Measurements from ENCODE around the gene CYP39A1.

DNA sequence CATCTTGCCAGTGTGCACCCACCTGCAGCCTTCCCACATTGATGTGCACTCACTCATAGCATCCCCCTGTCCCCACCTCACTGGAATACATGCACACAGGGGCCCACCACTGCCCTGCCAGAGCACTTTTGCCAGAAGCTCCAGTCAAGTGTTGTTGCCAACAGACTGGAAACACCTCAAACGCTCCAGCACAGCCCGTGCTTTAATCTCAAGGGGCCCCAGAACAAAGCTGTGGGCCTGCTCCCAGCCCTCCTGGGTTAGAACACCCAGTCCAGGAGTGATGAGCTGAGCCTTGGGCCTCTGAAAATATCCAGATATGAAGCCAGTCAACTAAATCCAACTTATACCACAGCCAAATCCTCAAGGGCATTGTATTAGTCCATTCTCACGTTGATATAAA lies 77.1 kb downstream of the CYP39A1 start:
- TF ChIP-seq POLR2A (IDR thresholded peaks at IDR 0.05) = no peak
- TF ChIP-seq, protein P1, sequence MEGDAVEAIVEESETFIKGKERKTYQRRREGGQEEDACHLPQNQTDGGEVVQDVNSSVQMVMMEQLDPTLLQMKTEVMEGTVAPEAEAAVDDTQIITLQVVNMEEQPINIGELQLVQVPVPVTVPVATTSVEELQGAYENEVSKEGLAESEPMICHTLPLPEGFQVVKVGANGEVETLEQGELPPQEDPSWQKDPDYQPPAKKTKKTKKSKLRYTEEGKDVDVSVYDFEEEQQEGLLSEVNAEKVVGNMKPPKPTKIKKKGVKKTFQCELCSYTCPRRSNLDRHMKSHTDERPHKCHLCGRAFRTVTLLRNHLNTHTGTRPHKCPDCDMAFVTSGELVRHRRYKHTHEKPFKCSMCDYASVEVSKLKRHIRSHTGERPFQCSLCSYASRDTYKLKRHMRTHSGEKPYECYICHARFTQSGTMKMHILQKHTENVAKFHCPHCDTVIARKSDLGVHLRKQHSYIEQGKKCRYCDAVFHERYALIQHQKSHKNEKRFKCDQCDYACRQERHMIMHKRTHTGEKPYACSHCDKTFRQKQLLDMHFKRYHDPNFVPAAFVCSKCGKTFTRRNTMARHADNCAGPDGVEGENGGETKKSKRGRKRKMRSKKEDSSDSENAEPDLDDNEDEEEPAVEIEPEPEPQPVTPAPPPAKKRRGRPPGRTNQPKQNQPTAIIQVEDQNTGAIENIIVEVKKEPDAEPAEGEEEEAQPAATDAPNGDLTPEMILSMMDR (IDR thresholded peaks at IDR 0.05) = no peak
